ENCODE results near the gene POLK. TPM values are rescaled to one million over a fixed set of nuclear protein-coding genes. Genes with fewer than 3 reads are reported as not detected.
A peak's percentile ranks its signal among the peaks of the same experiment; 100 is the strongest.

POLK gene
- total RNA-seq, 1 donor from 2014 or later = 26.5 TPM

DNA sequence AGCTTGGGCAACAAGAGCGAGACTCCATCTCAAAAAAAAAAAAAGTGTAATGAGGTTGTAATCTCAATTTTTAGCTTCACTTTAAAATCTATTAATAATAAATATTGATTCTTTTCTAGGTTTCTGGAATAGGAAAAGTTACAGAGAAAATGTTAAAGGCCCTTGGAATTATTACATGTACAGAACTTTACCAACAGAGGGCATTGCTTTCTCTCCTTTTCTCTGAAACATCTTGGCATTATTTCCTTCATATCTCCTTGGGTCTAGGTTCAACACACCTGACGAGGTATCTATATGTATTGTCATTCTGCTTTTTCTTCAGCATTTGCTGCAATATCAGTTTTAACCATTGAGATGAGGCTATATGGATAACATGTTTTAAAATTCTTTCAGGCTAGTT, 73.0 kb downstream of the POLK start:
- H3K4me3 Mint-ChIP-seq (ENCODE audit: unreplicated experiment) = no peak overlapping the region
- TF ChIP-seq, protein P1, sequence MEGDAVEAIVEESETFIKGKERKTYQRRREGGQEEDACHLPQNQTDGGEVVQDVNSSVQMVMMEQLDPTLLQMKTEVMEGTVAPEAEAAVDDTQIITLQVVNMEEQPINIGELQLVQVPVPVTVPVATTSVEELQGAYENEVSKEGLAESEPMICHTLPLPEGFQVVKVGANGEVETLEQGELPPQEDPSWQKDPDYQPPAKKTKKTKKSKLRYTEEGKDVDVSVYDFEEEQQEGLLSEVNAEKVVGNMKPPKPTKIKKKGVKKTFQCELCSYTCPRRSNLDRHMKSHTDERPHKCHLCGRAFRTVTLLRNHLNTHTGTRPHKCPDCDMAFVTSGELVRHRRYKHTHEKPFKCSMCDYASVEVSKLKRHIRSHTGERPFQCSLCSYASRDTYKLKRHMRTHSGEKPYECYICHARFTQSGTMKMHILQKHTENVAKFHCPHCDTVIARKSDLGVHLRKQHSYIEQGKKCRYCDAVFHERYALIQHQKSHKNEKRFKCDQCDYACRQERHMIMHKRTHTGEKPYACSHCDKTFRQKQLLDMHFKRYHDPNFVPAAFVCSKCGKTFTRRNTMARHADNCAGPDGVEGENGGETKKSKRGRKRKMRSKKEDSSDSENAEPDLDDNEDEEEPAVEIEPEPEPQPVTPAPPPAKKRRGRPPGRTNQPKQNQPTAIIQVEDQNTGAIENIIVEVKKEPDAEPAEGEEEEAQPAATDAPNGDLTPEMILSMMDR (IDR thresholded peaks at IDR 0.05) = peak; percentile 60
- H3K9me3 Mint-ChIP-seq (ENCODE audit: low read depth) = no peaks in the 10 kb centered on the region
- H3K4me1 Mint-ChIP-seq (ENCODE audit: low read depth) = no peaks in the 10 kb centered on the region
- no peak for DNase-seq (ENCODE audit: low spot score)
- H3K27ac Mint-ChIP-seq (ENCODE audit: unreplicated experiment) = no peak overlapping the region
- H3K36me3 Mint-ChIP-seq (ENCODE audit: low read depth) = peaks cover 14% of the 10 kb centered on the region
- H3K27me3 Mint-ChIP-seq (ENCODE audit: low read depth) = no peaks in the 10 kb centered on the region

DNA sequence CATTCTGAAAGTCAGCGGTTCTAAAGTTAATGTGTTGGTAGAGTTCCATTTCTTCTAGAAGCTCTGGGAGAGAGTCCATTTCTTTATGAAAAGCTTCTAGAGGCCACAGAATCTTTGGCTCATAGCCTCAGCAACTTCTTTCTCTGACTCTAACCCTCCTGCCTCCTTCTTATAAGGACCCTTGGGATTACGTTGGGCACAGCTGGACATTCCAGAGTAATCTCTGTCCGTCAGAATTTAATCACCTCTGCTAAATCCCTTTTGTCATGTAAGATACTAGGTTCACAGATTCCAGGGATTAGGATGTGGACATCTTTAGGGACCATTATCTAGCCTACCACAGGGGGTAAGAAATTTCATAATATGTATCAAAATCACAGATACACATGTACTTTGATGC, 77.0 kb downstream of the POLK start:
- DNase-seq (ENCODE audit: low spot score) = no peak
- Mint-ChIP-seq H3K27me3 (ENCODE audit: low read depth) (no peaks in the 10 kb centered on the region), H3K27ac (ENCODE audit: unreplicated experiment) (no peak overlapping the region), H3K9me3 (ENCODE audit: low read depth) (no peaks in the 10 kb centered on the region), H3K4me1 (ENCODE audit: low read depth) (no peaks in the 10 kb centered on the region), H3K4me3 (ENCODE audit: unreplicated experiment) (no peak overlapping the region), H3K36me3 (ENCODE audit: low read depth) (peaks cover 15% of the 10 kb centered on the region)
- TF ChIP-seq, protein P1 (IDR thresholded peaks at IDR 0.05) = no peak

DNA sequence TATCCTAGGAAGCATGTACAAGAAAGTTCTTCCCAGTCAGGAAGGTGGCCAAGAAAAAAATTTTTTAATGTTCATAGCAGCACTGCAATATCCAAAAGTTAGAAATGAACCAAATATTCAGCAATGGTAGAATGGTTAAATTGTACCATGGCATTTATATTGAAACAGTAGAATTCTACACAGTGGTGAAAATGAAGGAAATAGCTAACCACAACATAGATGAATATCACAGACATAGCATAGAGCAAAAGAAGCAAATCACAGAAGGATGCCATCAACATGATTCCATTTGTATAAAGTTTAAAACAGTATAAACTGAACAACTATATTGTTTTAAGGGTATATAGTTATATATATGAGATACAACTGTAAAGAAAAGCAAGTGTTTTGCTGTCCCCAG, 88.8 kb downstream of the POLK start:
- Mint-ChIP-seq H3K36me3 (ENCODE audit: low read depth) (peaks cover 13% of the 10 kb centered on the region), H3K27ac (ENCODE audit: unreplicated experiment) (no peak overlapping the region), H3K4me1 (ENCODE audit: low read depth) (peaks cover 5% of the 10 kb centered on the region), H3K9me3 (ENCODE audit: low read depth) (no peaks in the 10 kb centered on the region), H3K4me3 (ENCODE audit: unreplicated experiment) (no peak overlapping the region), H3K27me3 (ENCODE audit: low read depth) (no peaks in the 10 kb centered on the region)
- DNase-seq (ENCODE audit: low spot score) = no peak
- TF ChIP-seq, protein P1 (IDR thresholded peaks at IDR 0.05) = no peak

DNA sequence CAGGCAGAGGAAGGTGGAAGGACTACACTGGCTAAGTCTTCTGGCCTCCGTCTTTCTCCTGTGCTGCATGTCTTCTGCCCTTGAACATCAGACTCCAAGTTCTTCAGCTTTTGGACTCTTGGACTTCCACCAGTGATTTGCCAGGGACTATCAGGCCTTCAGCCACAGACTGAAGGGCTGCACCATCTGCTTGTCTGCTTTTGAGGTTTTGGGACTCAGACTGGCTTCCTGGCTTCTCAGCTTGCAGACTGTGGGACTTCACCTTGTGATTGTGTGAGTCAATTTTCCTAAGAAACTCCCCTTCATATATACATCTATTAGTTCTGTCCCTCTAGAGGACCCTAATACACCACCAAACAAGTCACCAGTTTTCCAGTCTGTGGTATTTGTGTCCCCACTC, 89.9 kb downstream of the POLK start:
- Mint-ChIP-seq H3K36me3 (ENCODE audit: low read depth) (peaks cover 11% of the 10 kb centered on the region), H3K4me1 (ENCODE audit: low read depth) (peaks cover 5% of the 10 kb centered on the region), H3K27ac (ENCODE audit: unreplicated experiment) (no peak overlapping the region), H3K27me3 (ENCODE audit: low read depth) (no peaks in the 10 kb centered on the region), H3K9me3 (ENCODE audit: low read depth) (no peaks in the 10 kb centered on the region), H3K4me3 (ENCODE audit: unreplicated experiment) (no peak overlapping the region)
- no peak for DNase-seq (ENCODE audit: low spot score)
- TF ChIP-seq, protein P1 (IDR thresholded peaks at IDR 0.05) = no peak

DNA sequence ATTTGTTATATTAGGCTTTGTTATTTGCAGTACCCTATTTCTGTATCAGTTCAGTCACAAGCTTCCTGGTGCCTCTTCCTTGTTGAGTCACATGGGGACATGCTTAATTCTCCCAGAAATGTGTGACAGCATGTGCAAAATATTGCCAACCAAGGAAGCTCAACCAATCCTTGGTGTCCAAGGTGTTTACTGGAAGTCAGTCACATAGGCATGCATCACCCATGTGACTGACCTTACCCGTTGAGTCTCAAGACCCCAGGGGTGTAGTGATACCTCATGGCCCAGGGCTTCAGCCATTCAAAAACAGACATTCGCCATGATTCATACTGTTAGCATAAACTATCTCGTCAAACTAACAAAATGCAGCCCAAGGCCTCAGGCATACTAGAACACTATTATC, 90.3 kb downstream of the POLK start:
- peak overlapping the region; percentile 63 for H3K27ac Mint-ChIP-seq (ENCODE audit: unreplicated experiment)
- peaks cover 10% of the 10 kb centered on the region for H3K36me3 Mint-ChIP-seq (ENCODE audit: low read depth)
- no peak overlapping the region for H3K4me3 Mint-ChIP-seq (ENCODE audit: unreplicated experiment)
- TF ChIP-seq, protein P1 (IDR thresholded peaks at IDR 0.05) = no peak
- no peak for DNase-seq (ENCODE audit: low spot score)
- H3K27me3 Mint-ChIP-seq (ENCODE audit: low read depth) = no peaks in the 10 kb centered on the region
- H3K9me3 Mint-ChIP-seq (ENCODE audit: low read depth) = no peaks in the 10 kb centered on the region
- peaks cover 5% of the 10 kb centered on the region for H3K4me1 Mint-ChIP-seq (ENCODE audit: low read depth)
